Fibroblast of mammary gland (primary cell): ENCODE measurements around the gene RNASE7.

ENCODE experiments used
- DNase-seq: peaks from one replicate; pipeline ENCODE4 v3.0.0-alpha.2; 2010; ENCODE audit warnings: low read depth
- H3K4me3 ChIP-seq: 2 replicates; pipeline ENCODE4 v1.5.1; 2011; ENCODE audit warnings: low read depth, mild to moderate bottlenecking, low read length, moderate library complexity; ENCODE audit not compliant: control insufficient read depth
- TF ChIP-seq, protein P1 (sequence below): conservative IDR thresholded peaks from 2 replicates; pipeline ENCODE4 v1.5.1; 2011; ENCODE audit warnings: low read depth, low read length, inconsistent platforms; ENCODE audit not compliant: control insufficient read depth, insufficient read depth

The RNASE7 gene

GRCh38 chr14:21071225-21072030 lies 29.3 kb downstream of the RNASE7 start:
- DNase-seq: peak; percentile 95
- peak overlapping the region; percentile 77 for H3K4me3 ChIP-seq

GRCh38 chr14:21072031-21072473 lies 29.9 kb downstream of the RNASE7 start:
- TF ChIP-seq, protein P1, sequence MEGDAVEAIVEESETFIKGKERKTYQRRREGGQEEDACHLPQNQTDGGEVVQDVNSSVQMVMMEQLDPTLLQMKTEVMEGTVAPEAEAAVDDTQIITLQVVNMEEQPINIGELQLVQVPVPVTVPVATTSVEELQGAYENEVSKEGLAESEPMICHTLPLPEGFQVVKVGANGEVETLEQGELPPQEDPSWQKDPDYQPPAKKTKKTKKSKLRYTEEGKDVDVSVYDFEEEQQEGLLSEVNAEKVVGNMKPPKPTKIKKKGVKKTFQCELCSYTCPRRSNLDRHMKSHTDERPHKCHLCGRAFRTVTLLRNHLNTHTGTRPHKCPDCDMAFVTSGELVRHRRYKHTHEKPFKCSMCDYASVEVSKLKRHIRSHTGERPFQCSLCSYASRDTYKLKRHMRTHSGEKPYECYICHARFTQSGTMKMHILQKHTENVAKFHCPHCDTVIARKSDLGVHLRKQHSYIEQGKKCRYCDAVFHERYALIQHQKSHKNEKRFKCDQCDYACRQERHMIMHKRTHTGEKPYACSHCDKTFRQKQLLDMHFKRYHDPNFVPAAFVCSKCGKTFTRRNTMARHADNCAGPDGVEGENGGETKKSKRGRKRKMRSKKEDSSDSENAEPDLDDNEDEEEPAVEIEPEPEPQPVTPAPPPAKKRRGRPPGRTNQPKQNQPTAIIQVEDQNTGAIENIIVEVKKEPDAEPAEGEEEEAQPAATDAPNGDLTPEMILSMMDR: peak; percentile 33
- DNase-seq: peak; percentile 96
- peak overlapping the region; percentile 77 for H3K4me3 ChIP-seq

More at GRCh38 chr14:21071225-21072030, 29.3 kb downstream of the RNASE7 start:
- TF ChIP-seq, protein P1: no peak

DNA sequence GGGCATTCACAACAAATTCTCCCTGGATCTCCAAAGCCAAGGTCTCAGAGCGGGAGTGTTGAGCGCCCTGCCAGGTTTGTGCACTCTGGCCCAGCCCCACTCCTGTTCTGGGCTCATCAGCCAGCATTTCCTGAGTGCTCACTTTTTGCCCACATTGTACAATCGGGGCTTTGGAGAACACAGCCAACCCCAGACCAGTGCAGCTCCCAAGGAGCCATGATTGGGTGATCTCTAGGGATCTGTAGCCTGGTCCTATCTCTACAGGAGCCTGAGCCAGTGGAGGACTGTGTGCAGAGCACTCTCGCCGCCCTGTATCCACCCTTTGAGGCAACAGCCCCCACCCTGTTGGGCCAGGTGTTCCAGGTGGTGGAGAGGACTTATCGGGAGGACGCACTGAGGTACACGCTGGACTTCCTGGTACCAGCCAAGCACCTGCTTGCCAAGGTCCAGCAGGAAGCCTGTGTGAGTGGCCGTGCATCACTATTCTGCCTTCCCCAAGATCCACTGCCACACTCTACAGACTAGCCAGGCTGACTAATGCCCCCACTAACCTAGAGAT lies 30.7 kb downstream of the RNASE7 start:
- DNase-seq: no peak
- TF ChIP-seq, protein P1: no peak
- H3K4me3 ChIP-seq: no peak overlapping the region

DNA sequence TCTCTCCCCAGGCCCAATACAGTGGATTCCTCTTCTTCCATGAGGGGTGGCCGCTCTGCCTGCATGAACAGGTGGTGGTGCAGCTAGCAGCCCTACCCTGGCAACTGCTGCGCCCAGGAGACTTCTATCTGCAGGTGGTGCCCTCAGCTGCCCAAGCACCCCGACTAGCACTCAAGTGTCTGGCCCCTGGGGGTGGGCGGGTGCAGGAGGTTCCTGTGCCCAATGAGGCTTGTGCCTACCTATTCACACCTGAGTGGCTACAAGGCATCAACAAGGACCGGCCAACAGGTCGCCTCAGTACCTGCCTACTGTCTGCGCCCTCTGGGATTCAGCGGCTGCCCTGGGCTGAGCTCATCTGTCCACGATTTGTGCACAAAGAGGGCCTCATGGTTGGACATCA lies 31.8 kb downstream of the RNASE7 start:
- TF ChIP-seq, protein P1: no peak
- no peak for DNase-seq
- H3K4me3 ChIP-seq: no peak overlapping the region

DNA sequence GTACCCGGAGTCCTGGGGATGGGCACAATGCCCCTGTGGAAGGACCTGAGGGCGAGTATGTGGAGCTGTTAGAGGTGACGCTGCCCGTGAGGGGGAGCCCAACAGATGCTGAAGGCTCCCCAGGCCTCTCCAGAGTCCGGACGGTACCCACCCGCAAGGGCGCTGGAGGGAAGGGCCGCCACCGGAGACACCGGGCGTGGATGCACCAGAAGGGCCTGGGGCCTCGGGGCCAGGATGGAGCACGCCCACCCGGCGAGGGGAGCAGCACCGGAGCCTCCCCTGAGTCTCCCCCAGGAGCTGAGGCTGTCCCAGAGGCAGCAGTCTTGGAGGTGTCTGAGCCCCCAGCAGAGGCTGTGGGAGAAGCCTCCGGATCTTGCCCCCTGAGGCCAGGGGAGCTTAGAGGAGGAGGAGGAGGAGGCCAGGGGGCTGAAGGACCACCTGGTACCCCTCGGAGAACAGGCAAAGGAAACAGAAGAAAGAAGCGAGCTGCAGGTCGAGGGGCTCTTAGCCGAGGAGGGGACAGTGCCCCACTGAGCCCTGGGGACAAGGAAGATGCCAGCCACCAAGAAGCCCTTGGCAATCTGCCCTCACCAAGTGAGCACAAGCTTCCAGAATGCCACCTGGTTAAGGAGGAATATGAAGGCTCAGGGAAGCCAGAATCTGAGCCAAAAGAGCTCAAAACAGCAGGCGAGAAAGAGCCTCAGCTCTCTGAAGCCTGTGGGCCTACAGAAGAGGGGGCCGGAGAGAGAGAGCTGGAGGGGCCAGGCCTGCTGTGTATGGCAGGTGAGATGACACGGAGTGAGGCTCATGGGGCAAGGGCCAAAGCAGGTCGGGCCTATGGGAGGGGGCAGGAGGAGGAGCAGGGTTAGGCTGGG lies 32.5 kb downstream of the RNASE7 start:
- H3K4me3 ChIP-seq: no peak overlapping the region
- DNase-seq: no peak
- TF ChIP-seq, protein P1: no peak

DNA sequence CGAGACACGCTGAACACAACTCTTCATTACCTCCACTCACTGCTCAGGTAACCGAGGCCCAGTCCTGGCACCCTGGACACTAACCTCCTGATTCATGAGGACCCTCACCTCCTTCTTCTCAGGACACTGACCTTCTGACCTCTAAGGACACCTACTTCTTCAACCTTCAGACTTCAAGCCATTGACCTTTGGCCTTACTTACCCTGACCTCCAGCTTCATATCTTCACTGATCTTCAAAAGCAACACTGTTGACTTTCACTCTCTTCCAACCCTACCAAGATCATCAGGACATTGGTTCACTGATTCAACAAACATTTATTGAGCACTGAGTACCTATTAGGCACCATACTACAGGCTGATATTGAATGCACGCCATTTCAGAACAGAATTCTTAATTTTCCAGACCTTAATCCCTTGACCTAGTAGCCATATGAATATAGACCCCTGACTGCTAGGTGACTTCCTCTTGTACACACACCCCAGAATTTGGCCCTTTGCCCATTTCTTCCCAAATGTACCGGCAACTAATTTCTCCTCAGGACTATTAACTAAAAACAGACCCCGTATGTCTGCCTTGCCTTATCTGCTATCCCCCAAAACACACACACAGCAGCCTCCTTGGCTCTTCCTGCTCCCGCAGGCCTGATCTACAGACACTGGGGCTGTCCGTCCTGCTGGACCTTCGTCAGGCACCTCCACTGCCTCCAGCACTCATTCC lies 33.7 kb downstream of the RNASE7 start:
- no peak overlapping the region for H3K4me3 ChIP-seq
- TF ChIP-seq, protein P1: no peak
- DNase-seq: no peak
